B cell (primary cell): ENCODE measurements around the gene RNF181. TPM values are rescaled to one million over a fixed set of nuclear protein-coding genes. Genes with fewer than 3 reads are reported as not detected.

Experiments used
- ATAC-seq: fragments of 200-7000 bp; cut with Tn5 transposase; one replicate; pipeline ENCODE4 v1.10.0; 2021; ENCODE audit warnings: low read depth, mild to moderate bottlenecking, moderate number of reproducible peaks, moderate library complexity
- CTCF ChIA-PET: fragments of 350-600 bp; sonication (Branson Sonifier 250); formaldehyde crosslinking; loops from one replicate; lab custom pipeline; 2021; ENCODE audit warnings: antibody characterized with exemption, inconsistent platforms; lab: Charles Lee
- POLR2A ChIA-PET: fragments of 350-600 bp; sonication (Branson Sonifier 250); formaldehyde crosslinking; loops from one replicate; lab custom pipeline; 2021; ENCODE audit warnings: antibody characterized with exemption; lab: Charles Lee
- DNase-seq: peaks from one replicate; pipeline ENCODE4 v3.0.0; 2013
- H2AFZ ChIP-seq: 2 replicates; pipeline ENCODE4 v1.6.1; 2012; ENCODE audit warnings: mild to moderate bottlenecking, low read depth, low read length; ENCODE audit not compliant: insufficient read depth, poor library complexity, severe bottlenecking
- H3K27ac ChIP-seq, 2 donors: 1 replicate in 1 of 2; 2 replicates in 1 of 2; pipeline ENCODE4 v1.5.1; 2012 to 2013; ENCODE audit warnings: low read length in 2 of 2, mild to moderate bottlenecking in 2 of 2, moderate library complexity in 1 of 2
- H3K27me3 ChIP-seq, 4 experiments: fragments of 200-600 bp in 1 of 4; sonication (generic) in 1 of 4; replicated peaks in 1 of 4; 1 replicate in 2 of 4; 2 replicates in 2 of 4; pipeline versions ENCODE4 v1.6.1 to v1.7.0; 2013 to 2016; ENCODE audit warnings: low read length in 3 of 4, mild to moderate bottlenecking in 2 of 4, mixed read lengths in 1 of 4, moderate library complexity in 1 of 4; ENCODE audit not compliant: insufficient read depth in 4 of 4, control insufficient read depth in 3 of 4; ENCODE audit errors: control extremely low read depth in 1 of 4
- H3K36me3 ChIP-seq, 2 experiments: replicated peaks in 1 of 2; 1 replicate in 1 of 2; 2 replicates in 1 of 2; pipeline versions ENCODE4 v1.6.1 to v1.7.1; 2013; ENCODE audit warnings: low read length in 1 of 2; ENCODE audit not compliant: insufficient read depth in 2 of 2, control insufficient read depth in 1 of 2; ENCODE audit errors: control extremely low read depth in 1 of 2, extremely low read depth in 1 of 2
- H3K4me1 ChIP-seq, 2 donors: fragments of 200-600 bp in 1 of 2; sonication (generic) in 1 of 2; 1 replicate in 1 of 2; 2 replicates in 1 of 2; pipeline versions ENCODE4 v1.5.1 to v1.6.1; 2013 to 2017; ENCODE audit warnings: low read length in 2 of 2; ENCODE audit not compliant: control insufficient read depth in 2 of 2, insufficient read depth in 2 of 2
- H3K4me2 ChIP-seq: replicated peaks from 2 replicates; pipeline ENCODE3; 2012; ENCODE audit warnings: mild to moderate bottlenecking, low read depth, low read length; ENCODE audit not compliant: poor library complexity, severe bottlenecking
- H3K4me3 ChIP-seq, 5 experiments: fragments of 200-600 bp in 1 of 5; sonication (generic) in 1 of 5; 1 replicate in 3 of 5; 2 replicates in 2 of 5; pipeline versions ENCODE4 v1.5.1 to v1.7.0; 2011 to 2016; ENCODE audit warnings: low read length in 4 of 5, mild to moderate bottlenecking in 4 of 5, low read depth in 2 of 5, control low read depth in 1 of 5, moderate library complexity in 1 of 5; ENCODE audit not compliant: insufficient read depth in 1 of 5; ENCODE audit errors: control extremely low read depth in 1 of 5, extremely low read depth in 1 of 5
- H3K79me2 ChIP-seq: fragments of 200-600 bp; sonication (generic); one replicate; pipeline ENCODE4 v1.6.0; 2016; ENCODE audit warnings: low read length; ENCODE audit not compliant: control insufficient read depth, insufficient read depth
- H3K9ac ChIP-seq: fragments of 200-600 bp; sonication (generic); 2 replicates; pipeline ENCODE4 v1.6.1; 2017; ENCODE audit warnings: mild to moderate bottlenecking, low read length, moderate library complexity
- H3K9me3 ChIP-seq, 3 donors: one replicate each; pipeline versions ENCODE4 v1.6.1 to v1.7.1; 2013; ENCODE audit warnings: low read length in 2 of 3; ENCODE audit not compliant: control insufficient read depth in 2 of 3, insufficient read depth in 1 of 3; ENCODE audit errors: control extremely low read depth in 1 of 3
- H4K20me1 ChIP-seq: 2 replicates; pipeline ENCODE4 v1.6.0; 2012; ENCODE audit warnings: mild to moderate bottlenecking, low read length; ENCODE audit not compliant: insufficient read depth, control insufficient read depth, poor library complexity, severe bottlenecking
- H3K27ac Mint-ChIP-seq: one replicate; pipeline ENCODE4 v1.8.0; 2021; ENCODE audit warnings: mixed read lengths
- H3K27me3 Mint-ChIP-seq: one replicate; pipeline ENCODE4 v1.8.0; 2021; ENCODE audit warnings: mixed read lengths
- H3K4me1 Mint-ChIP-seq: one replicate; pipeline ENCODE4 v1.8.0; 2021; ENCODE audit warnings: mixed read lengths
- H3K4me3 Mint-ChIP-seq: one replicate; pipeline ENCODE4 v1.8.0; 2021; ENCODE audit warnings: mixed read lengths
- H3K9me3 Mint-ChIP-seq: one replicate; pipeline ENCODE4 v1.8.0; 2022; ENCODE audit warnings: mixed read lengths; ENCODE audit not compliant: insufficient read depth
- EZH2 ChIP-seq: IDR thresholded peaks from 2 replicates; pipeline ENCODE4 v1.6.1; 2012; ENCODE audit warnings: borderline replicate concordance, low read depth, mild to moderate bottlenecking, moderate library complexity, low read length; ENCODE audit not compliant: insufficient read depth, poor library complexity, severe bottlenecking
- WGBS: methylation state at CpG from one replicate; pipeline ENCODE4 v1.1.5; 2013; ENCODE audit warnings: missing lambda C conversion rate; ENCODE audit not compliant: insufficient coverage; 5-methylcytosine and 5-hydroxymethylcytosine counted together
- intact Hi-C: fragments of 100-400 bp; cut with micrococcal nuclease; formaldehyde crosslinking; loops from one replicate; pipeline ENCODE4 v1.10.0; 2022
- polyA plus RNA-seq: library from polyadenylated mRNA; depleted of rRNA; stranded (reverse); fragments of >200 nt; gene quantifications from 2 replicates; pipeline ENCODE4 v1.2.3, GENCODE V29; 2012
- total RNA-seq, 2 donors: library from RNA; stranded (reverse); fragments of 120-200 nt in 1 of 2; gene quantifications; 1 replicate in 1 of 2; 2 replicates in 1 of 2; pipeline versions ENCODE4 v1.2.3 to v1.2.4, GENCODE V29; 2013 to 2022
- TF ChIP-seq, protein P1 (sequence below): fragments of 200-600 bp; IDR thresholded peaks from one replicate; pipeline ENCODE4 v1.8.0; 2022; ENCODE audit warnings: antibody characterized with exemption, mild to moderate bottlenecking

Gene RNF181
- total and polyA plus RNA-seq, 2 donors (not counting 1 experiment from before 2014, with no cell fraction given), result 76.6 to 151 TPM

DNA sequence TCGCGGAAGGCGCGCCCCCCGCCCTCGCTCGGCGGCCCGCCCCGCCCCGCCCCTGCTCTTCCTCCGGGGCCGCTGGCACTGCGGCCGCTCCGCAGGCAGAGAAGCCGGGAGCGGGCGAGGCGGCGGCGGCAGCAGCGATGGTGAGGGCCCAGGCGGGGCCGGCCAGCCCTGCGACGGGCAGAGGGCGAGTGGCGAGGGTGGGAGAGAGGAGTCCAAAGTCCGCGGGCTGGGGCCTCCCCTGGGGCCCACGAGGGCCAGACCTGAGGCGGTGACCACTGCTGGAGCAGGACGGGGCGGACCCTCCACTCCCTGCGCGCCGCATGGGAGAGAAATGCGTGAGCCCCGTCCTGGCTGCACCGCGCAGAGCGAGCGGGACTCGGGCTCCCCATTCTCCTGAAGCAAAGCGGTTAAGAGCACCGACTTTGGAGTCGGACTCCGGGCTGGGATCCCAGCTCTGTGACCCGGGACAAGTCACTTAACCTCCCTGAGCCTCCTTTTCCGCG lies 11.1 kb upstream of the RNF181 start, which contains the start of gene VAMP5:
Gene VAMP5, plus strand, starts transcription at position 78 of the 503 bp plus-strand sequence. Its CDS starts 60 bp downstream, at position 138.
- POLR2A ChIA-PET, result interaction anchor here (1.9 kb wide), 1 partner anchor 11 kb away, joined by 8 read pairs; the partner anchor contains the start of gene RNF181
- peak within 1 kb of the TSS; percentile 90 for H3K4me3 Mint-ChIP-seq
- Histone ChIP-seq H3K4me1 (peaks cover 31 to 48% of the 10 kb centered on the region in 2 donors), H4K20me1 (peaks cover 7% of the 10 kb centered on the region), H3K4me2 (peak within 1 kb of the TSS; percentile 89), H3K27me3 (no peaks in the 10 kb centered on the region), H3K36me3 (peaks cover 0 to 23% of the 10 kb centered on the region in 2 experiments), H3K9me3 (no peaks in the 10 kb centered on the region), H3K27ac (peak within 1 kb of the TSS; percentile 26 to 64), H2AFZ (peak within 1 kb of the TSS; percentile 80), H3K9ac (peak within 1 kb of the TSS; percentile 68), H3K4me3 (peak within 1 kb of the TSS; percentile 34 to 70 (median 61)), H3K79me2 (peaks cover 31% of the 10 kb centered on the region)
- H3K27me3 Mint-ChIP-seq, result no peaks in the 10 kb centered on the region
- DNase-seq (peak; percentile 54), ATAC-seq (peak; percentile 70)
- H3K27ac Mint-ChIP-seq, result peak within 1 kb of the TSS; percentile 90
- peaks cover 52% of the 10 kb centered on the region for H3K4me1 Mint-ChIP-seq
- TF ChIP-seq, protein P1, sequence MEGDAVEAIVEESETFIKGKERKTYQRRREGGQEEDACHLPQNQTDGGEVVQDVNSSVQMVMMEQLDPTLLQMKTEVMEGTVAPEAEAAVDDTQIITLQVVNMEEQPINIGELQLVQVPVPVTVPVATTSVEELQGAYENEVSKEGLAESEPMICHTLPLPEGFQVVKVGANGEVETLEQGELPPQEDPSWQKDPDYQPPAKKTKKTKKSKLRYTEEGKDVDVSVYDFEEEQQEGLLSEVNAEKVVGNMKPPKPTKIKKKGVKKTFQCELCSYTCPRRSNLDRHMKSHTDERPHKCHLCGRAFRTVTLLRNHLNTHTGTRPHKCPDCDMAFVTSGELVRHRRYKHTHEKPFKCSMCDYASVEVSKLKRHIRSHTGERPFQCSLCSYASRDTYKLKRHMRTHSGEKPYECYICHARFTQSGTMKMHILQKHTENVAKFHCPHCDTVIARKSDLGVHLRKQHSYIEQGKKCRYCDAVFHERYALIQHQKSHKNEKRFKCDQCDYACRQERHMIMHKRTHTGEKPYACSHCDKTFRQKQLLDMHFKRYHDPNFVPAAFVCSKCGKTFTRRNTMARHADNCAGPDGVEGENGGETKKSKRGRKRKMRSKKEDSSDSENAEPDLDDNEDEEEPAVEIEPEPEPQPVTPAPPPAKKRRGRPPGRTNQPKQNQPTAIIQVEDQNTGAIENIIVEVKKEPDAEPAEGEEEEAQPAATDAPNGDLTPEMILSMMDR, result no peak
- TF ChIP-seq EZH2, result no peak
- H3K9me3 Mint-ChIP-seq, result no peaks in the 10 kb centered on the region
- intact Hi-C loops, result loop anchor here (1.0 kb wide), 1 partner anchor 46 kb away; no protein-coding TSS in a partner anchor
- 5% methylated on average over 47 of the region's 52 CpGs for WGBS
- CTCF ChIA-PET, result interaction anchor here (2.5 kb wide), 1 partner anchor 11 kb away, joined by 11 read pairs; the partner anchor contains the start of gene RNF181
